ENCODE data around the gene PVALB. TPM values are rescaled to one million over a fixed set of nuclear protein-coding genes. Genes with fewer than 3 reads are reported as not detected.

Gene PVALB
- total RNA-seq, 2 donors from 2014 or later: not detected

GRCh38 chr22:36840106-36840505, 23.3 kb upstream of the PVALB start:
- Histone ChIP-seq H3K4me3 (no peak overlapping the region), H3K27me3 (no peaks in the 10 kb centered on the region), H3K9me3 (peaks cover 0 to 3% of the 10 kb centered on the region in 2 donors), H3K27ac (no peak overlapping the region), H3K36me3 (no peaks in the 10 kb centered on the region), H3K4me1 (no peaks in the 10 kb centered on the region)
- TF ChIP-seq CTCF (IDR thresholded peaks at IDR 0.05): no peak
- DNase-seq (ENCODE audit: low spot score): no peak

- Histone ChIP-seq H3K4me1 (no peaks in the 10 kb centered on the region), H3K36me3 (no peaks in the 10 kb centered on the region), H3K9me3 (peaks cover 0 to 3% of the 10 kb centered on the region in 2 donors), H3K4me3 (no peak overlapping the region), H3K27me3 (no peaks in the 10 kb centered on the region), H3K27ac (no peak overlapping the region)
- TF ChIP-seq CTCF (IDR thresholded peaks at IDR 0.05): no peak
- DNase-seq (ENCODE audit: low spot score): no peak
These were observed 22.7 kb upstream of the PVALB start for GRCh38 chr22:36839356-36840073.

- no peak for TF ChIP-seq CTCF (IDR thresholded peaks at IDR 0.05)
- no peaks in the 10 kb centered on the region for H3K27me3 ChIP-seq
These were observed 21.5 kb upstream of the PVALB start for GRCh38 chr22:36838119-36839030.

GRCh38 chr22:36835903-36836302, 19.1 kb upstream of the PVALB start:
- Histone ChIP-seq H3K36me3 (no peaks in the 10 kb centered on the region), H3K27ac (no peak overlapping the region), H3K27me3 (no peaks in the 10 kb centered on the region), H3K9me3 (peaks cover 0 to 3% of the 10 kb centered on the region in 2 donors), H3K4me1 (no peaks in the 10 kb centered on the region), H3K4me3 (no peak overlapping the region)
- no peak for DNase-seq (ENCODE audit: low spot score)
- TF ChIP-seq CTCF (IDR thresholded peaks at IDR 0.05): no peak

More at GRCh38 chr22:36838119-36839030, 21.5 kb upstream of the PVALB start:
- Histone ChIP-seq H3K27ac (no peak overlapping the region), H3K4me1 (no peaks in the 10 kb centered on the region), H3K4me3 (no peak overlapping the region), H3K9me3 (peaks cover 0 to 3% of the 10 kb centered on the region in 2 donors), H3K36me3 (no peaks in the 10 kb centered on the region)
- no peak for DNase-seq (ENCODE audit: low spot score)

- Histone ChIP-seq H3K27me3 (no peaks in the 10 kb centered on the region), H3K4me1 (no peaks in the 10 kb centered on the region), H3K27ac (no peak overlapping the region), H3K9me3 (peaks cover 0 to 3% of the 10 kb centered on the region in 2 donors), H3K36me3 (no peaks in the 10 kb centered on the region), H3K4me3 (no peak overlapping the region)
- no peak for TF ChIP-seq CTCF (IDR thresholded peaks at IDR 0.05)
- DNase-seq (ENCODE audit: low spot score): no peak
These were observed 16.2 kb upstream of the PVALB start for GRCh38 chr22:36833073-36833472.
